NCI-H510A treated with DMSO at 0.1 percent for 48 hours (cell line): ENCODE results near the gene SP1.
"Not testable (repeated sequence)": the region's sequence is repeated elsewhere in the genome, so short reads cannot be mapped to it uniquely, and the experiment has no call there.

ENCODE experiments used
- DNase-seq: peaks from one replicate; lab custom pipeline; 2025; lab: John Stamatoyannopoulos, UW

Gene SP1

DNA sequence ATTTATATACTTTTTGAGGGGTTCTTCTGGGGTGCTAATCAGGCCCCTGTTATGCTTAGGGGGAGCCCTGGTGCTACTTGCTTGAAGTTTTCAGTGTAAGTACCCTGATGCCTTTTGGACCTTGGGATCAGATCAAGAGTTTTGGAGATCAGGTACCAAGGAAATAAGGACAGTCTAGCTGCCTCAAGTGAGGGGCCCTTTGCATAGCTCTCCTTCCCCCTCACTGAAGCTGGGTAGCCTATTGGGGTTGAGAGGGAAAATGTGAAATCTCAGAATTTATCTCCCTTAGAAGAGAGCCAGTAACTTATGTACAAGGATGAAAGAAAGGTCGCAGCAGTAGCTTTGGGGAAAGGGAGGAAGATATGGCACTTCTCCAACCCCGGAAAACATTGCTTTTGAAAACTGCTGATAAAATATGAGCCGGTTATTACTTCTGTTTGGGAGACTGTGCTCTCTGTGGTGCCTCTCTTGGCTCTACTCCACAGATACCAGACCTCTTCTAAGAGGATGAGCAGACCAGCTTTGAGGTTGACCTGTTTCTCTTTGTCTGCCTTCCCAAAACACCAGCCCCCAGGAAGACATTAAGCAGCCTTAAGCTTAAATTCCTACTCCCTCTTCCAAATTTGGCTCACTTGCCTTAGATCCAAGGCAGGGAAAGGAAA lies 34.9 kb downstream of the SP1 start:
- no peak for DNase-seq

DNA sequence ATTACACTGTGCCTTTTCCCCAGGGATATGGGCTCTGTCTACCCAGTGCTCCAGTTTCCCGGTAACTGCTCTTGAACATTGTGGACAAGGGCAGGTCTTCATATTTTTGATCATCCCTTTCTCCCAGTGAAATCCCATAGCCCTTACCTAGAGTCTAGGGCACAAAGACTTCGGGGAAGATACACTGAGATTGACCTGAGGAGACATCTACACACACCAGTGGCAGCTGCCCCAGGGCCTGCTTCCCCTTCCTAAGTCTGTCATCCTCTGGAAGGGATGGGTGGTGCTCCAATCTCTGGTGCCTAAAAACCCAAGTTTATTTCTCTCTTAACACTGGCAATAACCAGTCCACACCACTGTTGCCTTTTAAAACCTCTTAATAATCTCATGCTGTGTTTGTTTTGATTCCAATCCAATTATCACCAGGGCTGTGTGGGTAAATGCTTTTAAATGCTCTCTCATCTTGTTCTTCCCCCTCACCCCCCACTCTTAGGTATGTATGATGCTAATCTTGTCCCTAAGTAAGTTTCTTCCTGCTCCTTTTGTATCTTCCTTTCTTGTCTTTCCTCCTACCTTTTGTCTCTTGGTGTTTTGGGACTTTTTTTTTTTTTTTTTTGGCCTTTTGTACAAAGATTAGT lies 35.9 kb downstream of the SP1 start:
- DNase-seq, result not testable (repeated sequence)

DNA sequence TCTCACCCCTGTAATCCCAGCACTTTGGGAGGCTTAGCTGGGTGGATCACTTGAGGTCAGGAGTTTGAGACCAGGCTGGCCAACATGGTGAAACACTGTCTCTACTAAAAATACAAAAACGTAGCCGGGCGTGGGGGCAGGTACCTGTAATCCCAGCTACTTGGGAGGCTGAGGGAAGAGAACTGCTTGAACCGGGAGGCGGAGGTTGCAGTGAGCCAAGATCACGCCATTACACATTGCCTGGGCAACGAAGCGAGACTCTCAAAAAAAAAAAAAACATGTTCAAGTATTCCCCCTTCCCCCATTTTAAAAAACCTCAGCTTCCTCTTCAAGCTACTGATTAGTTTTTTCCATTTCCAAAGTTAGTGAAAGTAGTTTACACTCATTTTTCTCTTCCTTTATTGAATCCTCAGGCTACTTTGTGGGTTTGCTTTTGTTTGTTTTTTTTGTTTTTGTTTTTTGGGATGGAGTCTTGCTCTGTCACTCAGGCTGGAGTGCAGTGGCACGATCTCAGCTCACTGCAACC lies 37.4 kb downstream of the SP1 start:
- DNase-seq, result not testable (repeated sequence)

GRCh38 chr12:53418221-53418620 lies 38.2 kb downstream of the SP1 start:
- no peak for DNase-seq

GRCh38 chr12:53419756-53420155 lies 39.8 kb downstream of the SP1 start:
- DNase-seq, result no peak

DNA sequence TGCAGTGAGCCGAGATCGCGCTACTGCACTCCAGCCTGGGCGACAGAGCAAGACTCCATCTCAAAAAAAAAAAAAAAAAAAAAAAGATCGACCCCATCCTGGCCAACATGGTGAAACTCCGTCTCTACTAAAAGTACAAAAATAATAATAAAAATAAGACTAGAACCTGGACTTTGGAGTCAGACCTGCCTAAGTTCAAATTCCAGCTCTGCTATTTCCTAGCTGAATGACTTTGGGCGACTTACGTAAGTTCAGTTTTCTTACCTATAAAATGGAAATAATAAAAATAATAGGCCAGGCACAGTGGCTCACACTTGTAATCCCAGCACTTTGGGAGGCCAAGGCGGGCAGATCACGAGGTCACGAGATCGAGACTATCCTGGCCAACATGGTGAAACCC lies 42.3 kb downstream of the SP1 start:
- not testable (repeated sequence) for DNase-seq

GRCh38 chr12:53423597-53423996 lies 43.6 kb downstream of the SP1 start, which contains the start of gene AMHR2:
Gene AMHR2 (plus strand): TSS chr12:53423855. CDS start chr12:53423935, 80 bp downstream.
- DNase-seq, result no peak

GRCh38 chr12:53424626-53425514 lies 44.9 kb downstream of the SP1 start:
- DNase-seq, result no peak

DNA sequence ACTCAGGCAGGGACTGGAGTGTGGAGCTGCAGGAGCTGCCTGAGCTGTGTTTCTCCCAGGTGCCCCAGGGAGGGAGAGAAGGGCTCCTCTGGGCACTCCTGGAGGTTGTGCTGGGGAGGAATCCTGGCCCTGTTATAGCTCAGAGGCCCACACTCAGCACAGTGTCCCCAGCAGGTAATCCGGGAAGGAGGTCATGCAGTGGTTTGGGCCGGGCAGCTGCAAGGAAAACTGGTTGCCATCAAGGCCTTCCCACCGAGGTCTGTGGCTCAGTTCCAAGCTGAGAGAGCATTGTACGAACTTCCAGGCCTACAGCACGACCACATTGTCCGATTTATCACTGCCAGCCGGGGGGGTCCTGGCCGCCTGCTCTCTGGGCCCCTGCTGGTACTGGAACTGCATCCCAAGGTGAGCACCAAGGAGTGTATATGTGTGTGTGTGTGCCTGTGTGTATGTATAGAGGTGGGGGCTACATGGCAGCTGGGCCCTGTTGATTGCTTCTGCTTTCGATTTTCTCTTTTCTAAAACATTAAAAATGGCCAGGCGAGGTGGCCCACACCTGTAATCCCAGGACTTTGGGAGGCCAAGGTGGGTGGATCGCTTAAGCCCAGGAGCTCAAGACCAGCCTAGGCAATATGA lies 45.7 kb downstream of the SP1 start:
- no peak for DNase-seq

GRCh38 chr12:53427905-53428594 lies 48.1 kb downstream of the SP1 start:
- DNase-seq, result no peak

DNA sequence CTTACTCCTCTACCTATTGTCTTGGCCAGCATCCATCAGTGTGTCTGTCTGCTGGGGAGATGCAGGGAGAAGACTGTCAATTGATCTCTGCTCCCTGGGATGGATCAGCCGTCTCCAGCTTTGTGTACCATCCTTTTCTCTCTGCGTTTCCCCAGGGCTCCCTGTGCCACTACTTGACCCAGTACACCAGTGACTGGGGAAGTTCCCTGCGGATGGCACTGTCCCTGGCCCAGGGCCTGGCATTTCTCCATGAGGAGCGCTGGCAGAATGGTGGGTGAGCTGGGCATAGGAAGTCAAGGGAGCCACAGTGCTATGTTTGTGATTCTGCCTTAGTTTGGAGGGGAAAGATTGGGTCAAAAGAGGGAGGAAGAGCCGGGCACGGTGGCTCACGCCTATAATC lies 48.8 kb downstream of the SP1 start:
- DNase-seq, result no peak

DNA sequence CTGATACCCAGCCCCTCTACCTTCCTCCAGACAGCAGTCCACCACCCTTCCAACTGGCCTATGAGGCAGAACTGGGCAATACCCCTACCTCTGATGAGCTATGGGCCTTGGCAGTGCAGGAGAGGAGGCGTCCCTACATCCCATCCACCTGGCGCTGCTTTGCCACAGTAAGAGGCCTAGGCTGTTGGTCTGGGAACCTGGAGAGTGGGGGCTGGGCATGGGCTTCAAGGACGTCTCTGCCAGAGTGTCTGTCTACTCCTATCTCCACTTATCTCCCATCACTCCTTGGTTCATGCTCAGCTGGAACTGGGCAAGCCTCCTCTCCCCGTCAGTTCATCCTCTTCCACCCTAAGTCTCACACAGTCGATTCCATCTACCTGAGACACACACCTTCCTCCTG lies 50.1 kb downstream of the SP1 start:
- no peak for DNase-seq

GRCh38 chr12:53431187-53431586 lies 51.2 kb downstream of the SP1 start:
- DNase-seq, result no peak

DNA sequence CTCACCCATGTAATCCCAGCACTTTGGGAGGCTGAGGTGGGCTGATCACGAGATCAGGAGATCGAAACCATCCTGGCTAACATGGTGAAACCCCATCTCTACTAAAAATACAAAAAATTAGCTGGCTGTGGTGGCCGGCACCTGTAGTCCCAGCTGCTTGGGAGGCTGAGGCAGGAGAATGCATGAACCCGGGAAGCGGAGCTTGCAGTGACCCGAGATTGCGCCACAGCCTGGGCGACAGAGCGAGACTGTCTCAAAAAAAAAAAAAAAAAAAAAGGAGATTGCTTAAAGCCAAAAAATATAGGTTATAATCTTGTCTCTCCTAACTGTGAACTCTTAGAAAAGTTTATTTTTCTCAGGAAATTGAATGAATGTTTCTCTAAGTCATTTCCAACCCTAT lies 55.4 kb downstream of the SP1 start:
- not testable (repeated sequence) for DNase-seq

DNA sequence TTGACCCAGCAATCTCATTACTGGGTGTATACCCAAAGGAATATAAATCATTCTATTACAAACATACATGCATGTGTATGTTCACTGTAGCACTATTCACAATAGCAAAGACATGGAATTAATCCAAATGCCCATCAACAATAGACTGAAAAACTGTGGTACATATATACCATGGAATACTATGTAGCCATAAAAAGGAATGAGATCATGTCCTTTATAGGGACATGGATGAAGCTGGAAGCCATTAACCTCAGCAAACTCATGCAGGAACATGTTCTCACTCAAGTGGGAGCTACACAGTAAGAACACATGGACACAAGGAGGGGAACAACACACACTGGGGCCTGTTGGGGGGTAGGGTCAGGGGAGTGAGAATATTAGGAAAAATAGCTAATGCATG lies 59.6 kb downstream of the SP1 start:
- not testable (repeated sequence) for DNase-seq

- peak; percentile 98 for DNase-seq
Measured at GRCh38 chr12:53441040-53441833, 61.3 kb downstream of the SP1 start, which contains the start of gene PRR13. Gene PRR13 (plus strand): TSS chr12:53441734. CDS start chr12:53442715, 981 bp downstream.

GRCh38 chr12:53443955-53444354 lies 64.0 kb downstream of the SP1 start:
- DNase-seq, result no peak

DNA sequence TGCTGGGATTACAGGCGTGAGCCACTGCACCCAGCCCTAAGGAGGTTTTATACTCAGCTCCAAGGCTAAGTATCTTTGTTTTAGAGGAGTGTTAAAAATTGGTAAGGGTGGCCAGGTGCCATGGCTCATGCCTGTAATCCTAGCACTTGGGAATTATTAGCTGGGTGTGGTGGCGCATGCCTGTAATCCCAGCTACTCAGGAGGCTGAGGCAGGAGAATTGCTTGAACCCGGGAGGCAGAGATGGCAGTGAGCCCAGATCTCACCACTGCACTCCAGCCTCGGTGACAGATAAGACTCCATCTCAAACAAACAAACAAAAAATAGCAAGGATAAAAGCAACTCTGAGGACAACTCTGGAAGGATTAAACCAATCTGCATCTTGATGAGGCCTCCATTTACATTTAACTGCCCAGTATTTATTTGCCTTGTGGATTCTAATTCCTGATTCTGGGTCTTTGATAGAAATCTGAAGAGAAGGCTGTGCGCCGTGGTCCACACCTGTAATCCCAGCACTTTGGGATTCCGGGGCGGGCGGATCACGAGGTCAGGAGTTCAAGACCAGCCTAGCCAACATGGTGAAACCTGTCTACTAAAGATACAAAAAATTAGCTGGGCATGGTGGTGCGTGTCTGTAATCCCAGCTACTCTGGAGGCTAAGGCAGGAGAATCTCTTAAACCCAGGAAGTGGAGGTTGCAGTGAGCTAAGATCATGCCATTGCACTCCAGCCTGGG lies 64.8 kb downstream of the SP1 start:
- DNase-seq, result not testable (repeated sequence)

GRCh38 chr12:53450936-53451335 lies 71.0 kb downstream of the SP1 start:
- DNase-seq, result no peak

- peak; percentile 99 for DNase-seq
Measured at GRCh38 chr12:53451661-53452158, 71.7 kb downstream of the SP1 start, which contains the start of gene PCBP2. Gene PCBP2 (plus strand): TSS chr12:53452102. CDS start chr12:53454801, 2,699 bp downstream.
